ENCODE results near the gene CHD1L.
"Not testable (repeated sequence)": the region's sequence is repeated elsewhere in the genome, so short reads cannot be mapped to it uniquely, and the experiment has no call there.

The CHD1L gene

GRCh38 chr1:147235822-147236221 is 6.7 kb upstream of the CHD1L start:
- DNase-seq: no peak

GRCh38 chr1:147236448-147236847 is 6.0 kb upstream of the CHD1L start:
- no peak for DNase-seq

- no peak for DNase-seq
Measured at GRCh38 chr1:147236959-147237791, 5.3 kb upstream of the CHD1L start.

- DNase-seq: no peak
Measured at GRCh38 chr1:147238053-147238902, 4.2 kb upstream of the CHD1L start.

GRCh38 chr1:147238925-147239820 is 3.3 kb upstream of the CHD1L start:
- no peak for DNase-seq

GRCh38 chr1:147240131-147240721 is 2.3 kb upstream of the CHD1L start:
- DNase-seq: not testable (repeated sequence)

GRCh38 chr1:147241934-147242448 is 493 bp upstream of the CHD1L start:
- no peak for DNase-seq

GRCh38 chr1:147243228-147243685 is 773 bp downstream of the CHD1L start:
- DNase-seq: no peak

GRCh38 chr1:147243841-147244240 is 1.4 kb downstream of the CHD1L start:
- DNase-seq: no peak

- DNase-seq: no peak
Measured at GRCh38 chr1:147245129-147245528, 2.6 kb downstream of the CHD1L start.

- DNase-seq: no peak
Measured at GRCh38 chr1:147245586-147246021, 3.1 kb downstream of the CHD1L start.

GRCh38 chr1:147246044-147246690 is 3.7 kb downstream of the CHD1L start:
- DNase-seq: no peak

- DNase-seq: no peak
Measured at GRCh38 chr1:147246910-147247655, 4.6 kb downstream of the CHD1L start.

- DNase-seq: no peak
Measured at GRCh38 chr1:147247656-147248238, 5.3 kb downstream of the CHD1L start.

- no peak for DNase-seq
Measured at GRCh38 chr1:147252540-147252939, 10.1 kb downstream of the CHD1L start.

- no peak for DNase-seq
Measured at GRCh38 chr1:147260956-147261355, 18.5 kb downstream of the CHD1L start.

- no peak for DNase-seq
Measured at GRCh38 chr1:147264158-147264768, 21.8 kb downstream of the CHD1L start.

- DNase-seq: no peak
Measured at GRCh38 chr1:147266381-147266780, 23.9 kb downstream of the CHD1L start.

- DNase-seq: no peak
Measured at GRCh38 chr1:147267711-147268110, 25.2 kb downstream of the CHD1L start.

- DNase-seq: no peak
Measured at GRCh38 chr1:147270721-147271120, 28.2 kb downstream of the CHD1L start.

All from NCI-H1930 (cell line).